ENCODE measurements around the gene TENM3.

Gene TENM3

GRCh38 chr4:182400790-182401189 lies 157.6 kb downstream of the TENM3 start:
- DNase-seq (ENCODE audit: low spot score), result no peak

DNA sequence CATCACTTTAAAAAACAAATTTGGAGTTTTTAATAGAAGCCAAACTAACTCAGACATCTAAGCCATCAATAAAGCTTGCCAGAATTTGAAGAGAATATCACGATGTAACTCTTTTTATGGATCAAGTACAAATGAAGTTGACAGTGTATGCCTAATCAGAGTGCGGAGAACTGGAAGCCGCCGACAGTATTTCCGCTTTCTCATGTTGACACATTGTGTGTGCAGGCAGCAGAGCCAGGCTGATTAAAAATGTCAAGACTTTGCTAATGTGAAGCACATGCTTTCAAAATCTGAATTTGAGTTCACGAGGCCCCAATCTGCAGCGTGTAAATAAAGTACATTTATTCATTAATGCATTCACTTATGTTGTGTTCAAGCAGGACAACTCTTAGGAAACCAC lies 161.2 kb downstream of the TENM3 start:
- DNase-seq (ENCODE audit: low spot score), result no peak

GRCh38 chr4:182405087-182405486 lies 161.9 kb downstream of the TENM3 start:
- DNase-seq (ENCODE audit: low spot score), result no peak

DNA sequence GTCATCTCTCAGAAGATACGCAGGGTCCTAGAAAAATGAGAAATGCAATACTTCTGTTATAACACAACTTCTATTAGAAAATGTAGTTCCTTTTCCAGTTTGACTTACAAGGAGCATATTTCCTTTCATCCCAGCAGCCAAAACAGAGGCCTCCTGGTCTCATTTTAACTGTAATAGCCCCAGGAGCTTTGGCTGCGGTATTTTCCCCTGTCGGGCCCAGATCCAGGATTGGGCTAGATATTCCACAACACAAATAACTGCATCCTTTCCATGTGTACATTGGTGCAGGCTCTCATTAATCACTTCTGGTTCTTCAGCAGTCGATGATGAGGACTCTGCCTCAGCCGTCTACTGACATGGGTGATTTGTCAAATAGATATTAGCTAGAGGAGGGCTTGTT lies 166.1 kb downstream of the TENM3 start:
- no peak for DNase-seq (ENCODE audit: low spot score)

- no peak for DNase-seq (ENCODE audit: low spot score)
Measured at GRCh38 chr4:182411391-182411790, 168.2 kb downstream of the TENM3 start.

- no peak for DNase-seq (ENCODE audit: low spot score)
Measured at GRCh38 chr4:182413550-182413949, 170.3 kb downstream of the TENM3 start.

GRCh38 chr4:182415116-182415515 lies 171.9 kb downstream of the TENM3 start:
- no peak for DNase-seq (ENCODE audit: low spot score)

DNA sequence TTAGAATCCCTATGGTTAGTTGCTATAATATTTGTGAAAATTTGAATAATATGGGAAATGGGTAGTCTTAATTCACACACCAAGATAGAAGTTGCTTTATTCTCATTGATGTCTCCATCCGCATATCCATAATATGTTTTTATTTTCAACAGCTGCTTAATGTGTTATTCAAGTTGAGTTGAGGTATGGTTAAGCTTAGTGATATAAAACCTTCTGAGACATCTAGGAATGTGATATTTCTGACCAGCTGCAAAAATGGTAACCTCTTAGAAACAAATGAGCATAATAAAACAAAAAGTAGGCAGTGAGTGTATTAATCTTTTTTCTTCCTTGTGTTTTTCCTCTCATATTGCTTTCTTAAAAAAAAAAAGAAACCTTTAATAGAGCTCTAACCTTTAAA lies 172.9 kb downstream of the TENM3 start:
- DNase-seq (ENCODE audit: low spot score), result no peak

DNA sequence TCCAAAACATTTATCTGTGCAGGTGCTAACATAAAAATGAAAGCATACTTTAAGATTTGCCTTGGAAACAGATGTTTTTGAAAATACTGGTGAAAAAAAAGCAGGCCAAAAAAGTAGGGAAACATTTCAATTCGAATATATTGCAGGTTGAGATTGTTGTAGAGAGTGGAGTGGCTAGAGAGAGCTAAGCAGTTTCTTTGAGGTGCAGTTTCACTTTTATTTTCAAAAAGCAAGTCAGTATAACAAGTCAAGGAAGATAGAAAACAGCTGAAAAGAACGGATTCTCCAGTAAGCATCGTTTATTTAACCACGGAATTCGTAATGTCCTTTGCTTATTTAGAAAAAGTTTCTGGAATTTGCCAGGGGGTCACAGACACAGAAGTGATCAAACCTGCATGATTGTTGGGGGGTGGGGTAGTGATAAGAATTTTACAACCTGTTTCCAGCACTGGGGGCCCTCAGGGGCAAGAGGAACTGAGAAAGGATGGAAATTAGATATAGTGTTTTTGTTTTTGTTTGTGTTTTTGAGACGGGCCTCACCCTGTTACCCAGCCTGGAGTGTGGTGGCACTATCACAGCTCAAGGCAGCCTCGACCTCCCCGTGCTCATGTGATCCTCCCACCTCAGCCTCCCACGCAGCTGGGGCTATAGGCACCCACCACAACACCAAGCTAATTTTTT lies 175.0 kb downstream of the TENM3 start:
- DNase-seq (ENCODE audit: low spot score), result no peak

- DNase-seq (ENCODE audit: low spot score), result no peak
Measured at GRCh38 chr4:182420189-182420588, 177.0 kb downstream of the TENM3 start.

DNA sequence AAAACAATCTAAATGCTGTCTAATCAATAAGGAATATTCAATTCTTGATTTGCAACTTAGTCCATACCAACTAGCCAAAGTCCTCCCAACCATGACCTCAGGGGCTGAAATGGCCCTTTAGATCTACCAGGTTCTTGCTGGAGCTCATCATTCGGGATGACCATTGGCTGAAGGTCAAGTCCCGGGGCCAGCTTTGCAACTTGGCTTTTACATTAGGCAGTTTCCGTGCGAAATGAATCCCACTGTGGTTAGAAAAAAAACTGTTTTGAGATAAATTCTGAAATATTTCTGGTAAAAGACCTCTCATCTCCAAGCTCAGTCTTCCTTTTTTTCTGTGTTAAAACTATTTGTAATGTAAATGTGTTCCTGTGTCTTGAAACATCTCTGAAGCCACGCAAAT lies 178.6 kb downstream of the TENM3 start:
- no peak for DNase-seq (ENCODE audit: low spot score)

DNA sequence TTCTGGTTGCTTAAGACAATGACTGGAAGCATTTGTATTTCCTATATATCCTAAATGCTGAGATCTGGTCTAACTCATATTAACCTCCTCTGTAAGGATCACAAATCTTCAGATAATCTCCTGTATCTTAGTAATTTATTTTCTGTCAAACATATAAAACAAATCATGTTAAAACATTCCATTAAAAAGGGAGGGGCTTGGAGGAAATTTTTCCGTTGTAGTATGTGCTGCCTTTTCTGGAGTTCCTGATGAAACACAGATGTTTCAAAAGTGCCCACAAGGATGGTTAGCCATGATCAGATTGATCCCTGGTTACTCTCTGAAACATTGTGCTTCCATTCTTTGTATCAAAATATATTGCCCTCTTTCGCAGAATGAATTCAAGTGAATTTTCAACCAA lies 182.1 kb downstream of the TENM3 start:
- DNase-seq (ENCODE audit: low spot score), result no peak

- no peak for DNase-seq (ENCODE audit: low spot score)
Measured at GRCh38 chr4:182426901-182427300, 183.7 kb downstream of the TENM3 start.

- no peak for DNase-seq (ENCODE audit: low spot score)
Measured at GRCh38 chr4:182427554-182427953, 184.4 kb downstream of the TENM3 start.

DNA sequence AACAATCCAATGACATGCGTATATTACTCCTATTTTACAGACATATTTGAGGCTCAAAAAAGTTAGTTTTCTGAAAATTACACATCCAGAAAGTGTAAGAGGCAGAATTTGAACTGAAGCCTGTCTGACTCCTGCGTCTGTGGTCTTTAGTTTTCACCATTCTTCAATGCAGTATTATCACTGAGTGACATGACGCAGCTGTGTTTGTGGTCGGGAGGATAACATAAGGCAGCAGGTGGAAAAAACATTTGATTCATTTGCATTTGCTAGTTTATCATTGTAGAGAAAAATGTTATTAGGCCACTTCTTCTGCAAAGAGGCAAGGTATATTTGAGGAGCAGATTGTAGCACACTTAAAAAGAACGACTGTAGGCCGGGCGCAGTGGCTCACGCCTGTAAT lies 186.7 kb downstream of the TENM3 start:
- no peak for DNase-seq (ENCODE audit: low spot score)

- no peak for DNase-seq (ENCODE audit: low spot score)
Measured at GRCh38 chr4:182432819-182433218, 189.6 kb downstream of the TENM3 start.

DNA sequence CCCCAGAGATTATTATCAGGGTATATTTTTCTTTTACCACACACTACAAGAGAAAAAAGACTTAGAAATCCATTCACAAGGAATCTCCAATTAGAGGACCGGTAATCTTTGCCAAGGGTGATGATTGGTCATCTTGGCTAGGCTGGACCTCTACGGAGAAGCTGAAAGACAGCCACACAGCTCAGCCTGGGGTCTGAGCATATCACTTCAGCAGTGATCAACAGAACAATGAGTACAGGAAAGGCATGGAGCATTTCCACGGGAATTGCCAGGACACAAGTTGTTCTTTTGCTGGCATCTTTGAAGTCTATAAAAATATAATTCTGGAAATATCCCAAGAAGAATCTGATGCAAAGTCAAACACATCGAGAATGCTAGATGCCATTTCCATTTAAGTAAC lies 191.5 kb downstream of the TENM3 start:
- DNase-seq (ENCODE audit: low spot score), result no peak

GRCh38 chr4:182435401-182435800 lies 192.2 kb downstream of the TENM3 start:
- no peak for DNase-seq (ENCODE audit: low spot score)

GRCh38 chr4:182443070-182443469 lies 199.9 kb downstream of the TENM3 start:
- no peak for DNase-seq (ENCODE audit: low spot score)

GRCh38 chr4:182447767-182448280 lies 204.6 kb downstream of the TENM3 start:
- no peak for DNase-seq (ENCODE audit: low spot score)

- DNase-seq (ENCODE audit: low spot score), result no peak
Measured at GRCh38 chr4:182448281-182449151, 205.3 kb downstream of the TENM3 start.

DNA sequence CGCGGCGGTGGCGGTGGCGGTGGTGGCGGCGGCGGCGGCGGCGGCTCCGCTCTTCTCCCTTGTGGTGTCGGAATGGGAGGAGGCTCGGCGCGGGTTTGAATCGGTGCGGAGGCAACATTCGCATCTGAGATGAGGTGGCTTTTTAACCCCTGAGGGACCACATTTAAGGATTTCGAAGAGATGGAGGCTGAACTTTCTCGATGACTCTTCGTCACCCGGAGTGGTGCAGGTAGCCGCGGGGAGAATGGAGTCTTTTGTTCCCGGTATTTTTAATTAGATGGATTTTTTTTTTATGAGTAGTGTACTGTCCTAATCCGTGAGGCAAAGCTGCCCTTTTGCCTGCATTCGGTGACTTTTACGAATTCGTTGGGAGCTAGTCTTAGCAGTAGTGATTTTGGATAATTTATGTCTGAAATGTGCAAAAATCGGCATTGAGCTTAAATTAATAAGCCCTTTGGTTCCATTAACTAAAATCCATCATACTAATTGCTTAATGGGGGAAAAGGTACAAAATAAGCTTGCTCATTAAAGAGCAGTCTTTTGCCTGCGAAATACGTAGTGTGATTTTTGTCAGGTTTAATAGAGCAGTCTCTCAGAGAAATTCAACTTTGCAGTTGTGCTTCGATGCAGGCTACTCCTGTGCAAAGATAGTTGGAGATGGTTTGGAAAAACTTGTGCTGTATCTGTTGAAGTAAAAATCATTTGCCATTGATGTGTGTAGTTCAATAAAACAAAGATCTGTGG lies 206.2 kb downstream of the TENM3 start:
- no peak for DNase-seq (ENCODE audit: low spot score)

Data from NAMALWA (cell line).